GM12874 (cell line): Measurements from ENCODE around the gene CTSC.

Experiments used
- CTCF ChIP-seq: IDR thresholded peaks from 2 replicates; pipeline ENCODE4 v1.5.1; 2011; ENCODE audit warnings: low read depth, mild to moderate bottlenecking, control low read depth, low read length, moderate library complexity; ENCODE audit not compliant: insufficient read depth

Gene CTSC

DNA sequence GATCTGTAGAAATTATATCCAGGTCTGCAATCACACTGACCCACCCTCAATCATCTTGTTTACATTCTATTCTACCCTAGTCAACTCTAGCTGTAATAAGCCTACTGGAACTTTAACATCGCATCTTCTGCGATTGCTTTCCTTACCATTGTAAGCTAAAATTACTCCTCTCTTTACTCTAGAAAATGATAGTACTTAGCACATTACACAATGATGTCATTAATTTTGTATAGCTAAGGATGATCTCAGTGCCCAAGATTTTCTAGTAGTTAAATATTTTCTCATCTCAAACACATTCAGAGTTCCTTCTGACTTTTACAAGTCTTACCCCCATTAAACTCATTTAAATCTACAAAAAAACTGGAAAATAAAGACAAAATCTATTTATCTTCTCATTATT lies 39.6 kb upstream of the CTSC start:
- TF ChIP-seq CTCF, result no peak

DNA sequence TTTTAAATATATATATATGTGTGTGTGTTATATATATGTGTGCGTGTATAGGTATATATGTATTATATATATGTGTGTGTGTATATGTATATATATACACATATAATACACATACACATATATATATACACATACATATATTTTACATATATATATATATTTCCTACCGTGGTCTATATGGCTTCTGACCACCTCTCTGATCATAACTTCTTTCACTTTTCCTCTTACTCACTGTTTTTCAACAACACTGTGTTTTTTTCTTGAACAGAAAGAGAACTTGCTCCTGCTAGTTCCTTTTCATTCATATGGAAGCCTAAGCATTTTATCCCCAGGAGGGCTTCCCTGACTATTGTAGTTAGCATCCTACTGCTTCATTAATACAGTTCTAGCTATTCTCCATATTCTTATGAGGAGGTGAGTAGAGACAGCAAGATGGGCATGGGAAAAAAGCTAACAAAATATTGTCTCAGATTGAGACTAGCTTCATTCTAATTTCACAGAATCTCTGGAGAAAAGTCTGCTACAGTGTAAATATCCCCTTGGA lies 38.5 kb upstream of the CTSC start:
- TF ChIP-seq CTCF, result no peak

- no peak for TF ChIP-seq CTCF
Observed at GRCh38 chr11:88370782-88371181, 33.2 kb upstream of the CTSC start.

GRCh38 chr11:88367310-88367709 lies 29.8 kb upstream of the CTSC start:
- TF ChIP-seq CTCF, result no peak

DNA sequence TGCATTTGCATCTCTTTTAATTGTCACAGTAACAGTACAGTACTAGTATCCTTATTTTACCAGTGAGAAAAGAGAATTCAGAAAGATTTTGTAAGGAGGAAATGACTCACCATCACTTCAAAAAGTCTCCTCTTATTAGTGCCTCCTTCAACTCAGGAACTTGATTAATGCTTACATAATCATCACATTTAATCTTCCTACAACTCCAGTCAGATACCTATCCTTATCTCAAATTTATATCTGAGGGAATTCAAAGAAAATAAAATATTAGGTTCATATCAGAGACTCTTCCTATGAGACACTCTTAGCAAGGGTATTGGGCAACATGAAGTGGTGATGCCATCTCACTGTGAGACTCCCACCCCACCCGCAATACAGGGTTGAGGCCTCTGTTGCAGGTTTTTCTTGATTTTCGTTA lies 26.1 kb upstream of the CTSC start:
- TF ChIP-seq CTCF, result no peak

GRCh38 chr11:88363004-88363403 lies 25.5 kb upstream of the CTSC start:
- TF ChIP-seq CTCF, result no peak

DNA sequence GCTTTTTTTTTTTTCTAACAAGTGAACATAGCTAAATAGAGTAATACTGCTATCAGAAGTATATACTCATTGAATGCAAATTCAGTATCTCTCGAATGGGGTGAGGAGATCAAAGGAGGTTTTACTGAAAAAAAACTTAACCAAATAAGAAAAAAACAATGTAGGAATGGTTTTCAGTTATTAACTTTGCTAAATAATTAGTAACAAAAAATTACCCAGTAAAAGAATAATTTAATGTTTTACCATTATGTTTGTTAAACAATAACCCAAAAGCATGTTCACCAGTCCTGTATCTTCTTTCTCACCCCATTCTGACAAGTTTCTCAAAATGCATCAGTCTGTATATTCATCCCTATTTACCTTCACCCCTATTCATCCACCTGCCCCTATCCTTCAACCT lies 22.6 kb upstream of the CTSC start:
- no peak for TF ChIP-seq CTCF
